SK-N-SH (cell line): Measurements from ENCODE around the gene MCC. TPM values are rescaled to one million over a fixed set of nuclear protein-coding genes. Genes with fewer than 3 reads are reported as not detected.

ENCODE experiments used
- CTCF ChIA-PET: fragments of 300-600, 350-600 bp; formaldehyde crosslinking; extraction: SDS; loops from one replicate; lab custom pipeline; 2021; lab: Yijun Ruan, JAX
- POLR2A ChIA-PET: fragments of 350-600 bp; sonication (Branson Sonifier 250); formaldehyde crosslinking; extraction: SDS; loops from one replicate; lab custom pipeline; 2020; ENCODE audit warnings: antibody characterized with exemption, inconsistent platforms; lab: Yijun Ruan, JAX
- DNase-seq: peaks from one replicate; pipeline ENCODE4 v3.0.0; 2012
- H2AFZ ChIP-seq: fragments of 200-600 bp; sonication (generic); 2 replicates; pipeline ENCODE4 v1.8.1; 2016; ENCODE audit warnings: antibody characterized with exemption, mild to moderate bottlenecking, low read depth
- H3F3A ChIP-seq: fragments of 200-600 bp; sonication (generic); replicated peaks from 2 replicates; pipeline ENCODE3; 2016; ENCODE audit warnings: antibody characterized with exemption, mild to moderate bottlenecking; ENCODE audit not compliant: insufficient read depth
- H3K27ac ChIP-seq, 2 experiments: fragments of 200-500 bp in 1 of 2; fragments of 200-600 bp in 1 of 2; sonication (Bioruptor generic) in 1 of 2; sonication (generic), shearing (Covaris generic) in 1 of 2; 2 replicates each; pipeline versions ENCODE4 v1.5.1 to v1.6.1; 2014 to 2016; ENCODE audit warnings: low read depth in 2 of 2, inconsistent platforms in 1 of 2, low read length in 1 of 2, mild to moderate bottlenecking in 1 of 2, mixed read lengths in 1 of 2
- H3K27me3 ChIP-seq: fragments of 200-600 bp; sonication (generic), shearing (Covaris generic); 2 replicates; pipeline ENCODE4 v1.6.1; 2016; ENCODE audit warnings: mixed run types; ENCODE audit not compliant: insufficient read depth
- H3K36me3 ChIP-seq, 2 experiments: fragments of 200-500 bp in 1 of 2; fragments of 200-600 bp in 1 of 2; sonication (Bioruptor generic) in 1 of 2; sonication (generic) in 1 of 2; replicated peaks in 1 of 2; 2 replicates each; pipeline versions ENCODE3 to v1.5.1; 2014 to 2016; ENCODE audit warnings: low read length in 1 of 2, mild to moderate bottlenecking in 1 of 2; ENCODE audit not compliant: insufficient read depth in 2 of 2, control insufficient read depth in 1 of 2
- H3K4me1 ChIP-seq, 2 experiments: fragments of 200-500 bp in 1 of 2; fragments of 200-600 bp in 1 of 2; sonication (Bioruptor generic) in 1 of 2; sonication (generic), shearing (Covaris generic) in 1 of 2; 2 replicates each; pipeline versions ENCODE4 v1.5.1 to v1.6.1; 2014 to 2016; ENCODE audit warnings: low read depth in 1 of 2, low read length in 1 of 2, mixed run types in 1 of 2; ENCODE audit not compliant: insufficient read depth in 2 of 2, control insufficient read depth in 1 of 2
- H3K4me2 ChIP-seq: fragments of 200-600 bp; sonication (generic), shearing (Covaris generic); 2 replicates; pipeline ENCODE4 v1.6.1; 2017; ENCODE audit warnings: mixed run types
- H3K4me3 ChIP-seq, 2 experiments: fragments of 200-500 bp in 1 of 2; fragments of 200-600 bp in 1 of 2; sonication (Bioruptor generic) in 1 of 2; sonication (generic), shearing (Covaris generic) in 1 of 2; 2 replicates each; pipeline versions ENCODE4 v1.5.1 to v1.8.1; 2014 to 2016; ENCODE audit warnings: low read depth in 2 of 2, inconsistent platforms in 1 of 2, low read length in 1 of 2, mild to moderate bottlenecking in 1 of 2, mixed read lengths in 1 of 2, moderate library complexity in 1 of 2
- H3K79me2 ChIP-seq: fragments of 200-600 bp; sonication (generic); 2 replicates; pipeline ENCODE4 v1.8.1; 2017; ENCODE audit warnings: mild to moderate bottlenecking; ENCODE audit not compliant: insufficient read depth
- H3K9ac ChIP-seq: fragments of 200-600 bp; sonication (generic); 2 replicates; pipeline ENCODE4 v1.6.1; 2017; ENCODE audit warnings: mixed run types
- H3K9me2 ChIP-seq: fragments of 200-600 bp; sonication (generic); 2 replicates; pipeline ENCODE4 v1.6.1; 2017; ENCODE audit warnings: mixed run types
- H3K9me3 ChIP-seq: fragments of 200-600 bp; sonication (generic); 2 replicates; pipeline ENCODE4 v1.6.1; 2017; ENCODE audit warnings: mixed run types, mild to moderate bottlenecking, moderate library complexity
- H4K20me1 ChIP-seq: fragments of 200-600 bp; sonication (generic); 2 replicates; pipeline ENCODE4 v1.6.1; 2017; ENCODE audit warnings: mild to moderate bottlenecking, mixed run types; ENCODE audit not compliant: insufficient read depth
- ELF1 ChIP-seq: IDR thresholded peaks from 2 replicates; pipeline ENCODE4 v1.4.0; 2012
- FOXJ3 ChIP-seq: sonication (generic); formaldehyde crosslinking; IDR thresholded peaks from 2 replicates; pipeline ENCODE4 v1.5.1; 2020; ENCODE audit warnings: mild to moderate bottlenecking, missing genetic modification reagents
- FOXM1 ChIP-seq: IDR thresholded peaks from 2 replicates; pipeline ENCODE4 v1.4.0; 2012; ENCODE audit warnings: low read depth, mild to moderate bottlenecking
- GABPA ChIP-seq: IDR thresholded peaks from 2 replicates; pipeline ENCODE4 v1.4.0; 2012; ENCODE audit warnings: low read depth, mild to moderate bottlenecking
- IRF3 ChIP-seq: fragments of 150-350 bp; IDR thresholded peaks from 2 replicates; pipeline ENCODE4 v1.6.1; 2016; ENCODE audit warnings: mild to moderate bottlenecking, low read depth, low read length
- MXI1 ChIP-seq: IDR thresholded peaks from 2 replicates; pipeline ENCODE4 v1.6.1; 2012; ENCODE audit warnings: mild to moderate bottlenecking, low read depth, low read length, improper control_type of control experiment
- NFIC ChIP-seq: IDR thresholded peaks from 2 replicates; pipeline ENCODE4 v1.4.0; 2012; ENCODE audit warnings: borderline replicate concordance
- NRF1 ChIP-seq: IDR thresholded peaks from 2 replicates; pipeline ENCODE4 v1.6.1; 2012; ENCODE audit warnings: low read depth, mild to moderate bottlenecking, low read length
- POLR2AphosphoS5 ChIP-seq: IDR thresholded peaks from 2 replicates; pipeline ENCODE4 v1.6.1; 2012; ENCODE audit warnings: low read depth, low read length
- RAD21 ChIP-seq: IDR thresholded peaks from 2 replicates; pipeline ENCODE4 v1.6.1; 2012; ENCODE audit warnings: mild to moderate bottlenecking, low read length
- RCOR1 ChIP-seq: fragments of 150-350 bp; IDR thresholded peaks from 2 replicates; pipeline ENCODE4 v1.6.1; 2017; ENCODE audit warnings: antibody characterized with exemption, low read length
- REST ChIP-seq: IDR thresholded peaks from 2 replicates; pipeline ENCODE4 v1.6.1; 2012; ENCODE audit warnings: mild to moderate bottlenecking, low read depth, low read length, moderate library complexity
- TEAD4 ChIP-seq: IDR thresholded peaks from 2 replicates; pipeline ENCODE4 v1.4.0; 2012; ENCODE audit warnings: mild to moderate bottlenecking, borderline replicate concordance; ENCODE audit not compliant: insufficient read depth
- USF1 ChIP-seq: IDR thresholded peaks from 2 replicates; pipeline ENCODE4 v1.4.0; 2012; ENCODE audit warnings: low read depth, borderline replicate concordance
- YY1 ChIP-seq: IDR thresholded peaks from 2 replicates; pipeline ENCODE4 v1.4.0; 2012; ENCODE audit warnings: low read depth, mild to moderate bottlenecking
- ZBTB33 ChIP-seq: IDR thresholded peaks from 2 replicates; pipeline ENCODE4 v1.4.0; 2012; ENCODE audit warnings: low read depth, borderline replicate concordance
- WGBS: methylation state at CpG from one replicate; pipeline ENCODE4 v1.1.6; 2017; ENCODE audit warnings: low lambda C conversion rate; 5-methylcytosine and 5-hydroxymethylcytosine counted together
- polyA plus RNA-seq, 3 experiments: library from polyadenylated mRNA; depleted of rRNA; stranded (reverse); fragments of >200 nt; gene quantifications; 2 replicates each; pipeline ENCODE4 v1.2.3, GENCODE V29; 2012

The MCC gene
- polyA plus RNA-seq, 1 of the 3 experiments (the other 2 are of a cell fraction): 3.6 TPM

- no peaks in the 10 kb centered on the region for H4K20me1 ChIP-seq
- no peaks in the 10 kb centered on the region for H3K36me3 ChIP-seq
- ChIA-PET CTCF (no interaction called here), POLR2A (no interaction called here)
- H3K4me2 ChIP-seq: no peak overlapping the region
- H2AFZ ChIP-seq: no peak overlapping the region
- TF ChIP-seq ZBTB33 (no peak), TEAD4 (no peak), NFIC (no peak)
- H3K27ac ChIP-seq: no peak overlapping the region
- H3K9me2 ChIP-seq: no peaks in the 10 kb centered on the region
- DNase-seq: no peak
- H3K79me2 ChIP-seq: no peaks in the 10 kb centered on the region
- H3K9me3 ChIP-seq: no peaks in the 10 kb centered on the region
- WGBS: 77% methylated on average over 3 of the region's 3 CpGs
- no peaks in the 10 kb centered on the region for H3F3A ChIP-seq
- no peak overlapping the region for H3K9ac ChIP-seq
- no peaks in the 10 kb centered on the region for H3K27me3 ChIP-seq
- H3K4me1 ChIP-seq: no peaks in the 10 kb centered on the region; a peak in 1 of 4 replicates
- H3K4me3 ChIP-seq: no peak overlapping the region
Observed at GRCh38 chr5:113425909-113426308, 62.3 kb downstream of the MCC start.

GRCh38 chr5:113421693-113422092 lies 66.6 kb downstream of the MCC start:
- POLR2A ChIA-PET: no interaction called here
- no peaks in the 10 kb centered on the region for H3F3A ChIP-seq
- H3K4me1 ChIP-seq: no peaks in the 10 kb centered on the region; a peak in 1 of 4 replicates
- no peak for DNase-seq
- 54% methylated on average over 2 of the region's 2 CpGs for WGBS
- CTCF ChIA-PET: interaction anchor here (1.2 to 3.7 kb wide), 3 partner anchors 11 to 42 kb away, joined by 3 to 14 read pairs (median 6); no protein-coding TSS in a partner anchor
- no peak overlapping the region for H3K9ac ChIP-seq
- H3K79me2 ChIP-seq: no peaks in the 10 kb centered on the region
- no peaks in the 10 kb centered on the region for H3K36me3 ChIP-seq
- no peaks in the 10 kb centered on the region for H4K20me1 ChIP-seq
- no peak overlapping the region for H3K4me3 ChIP-seq
- H3K9me3 ChIP-seq: no peaks in the 10 kb centered on the region
- no peak overlapping the region for H2AFZ ChIP-seq
- TF ChIP-seq ZBTB33 (no peak), RCOR1 (no peak), GABPA (no peak), USF1 (no peak), NFIC (no peak), ELF1 (no peak), REST (no peak), POLR2AphosphoS5 (no peak), FOXJ3 (CRISPR knock-in tag) (no peak), MXI1 (no peak), IRF3 (no peak), RAD21 (no peak), FOXM1 (no peak), YY1 (no peak), TEAD4 (no peak), NRF1 (no peak)
- no peak overlapping the region for H3K4me2 ChIP-seq
- H3K27ac ChIP-seq: no peak overlapping the region
- H3K27me3 ChIP-seq: no peaks in the 10 kb centered on the region
- H3K9me2 ChIP-seq: no peaks in the 10 kb centered on the region
